Testis (tissue), 2 donors: Measurements from ENCODE around the gene HKDC1.
"Not testable (repeated sequence)": the region's sequence is repeated elsewhere in the genome, so short reads cannot be mapped to it uniquely, and the experiment has no call there.

Experiments
- CTCF ChIP-seq, 3 experiments: fragments of 450-650 bp in 2 of 3; fragments of 200-600 bp in 1 of 3; sonication (generic) in 1 of 3; IDR thresholded peaks; one replicate each; pipeline ENCODE4 v1.5.1; 2016 to 2019; ENCODE audit warnings: antibody characterized with exemption in 3 of 3, mild to moderate bottlenecking in 2 of 3, moderate library complexity in 1 of 3
- POLR2A ChIP-seq: fragments of 450-650 bp; IDR thresholded peaks from one replicate; pipeline ENCODE4 v1.6.1; 2017; ENCODE audit warnings: antibody characterized with exemption, mild to moderate bottlenecking, moderate library complexity

- TF ChIP-seq POLR2A; CTCF (IDR thresholded peaks at IDR 0.05): not testable (repeated sequence)
Measured at GRCh38 chr10:69284402-69284801, 64.3 kb downstream of the HKDC1 start.
